ENCODE results near the gene ZKSCAN1.

The ZKSCAN1 gene

GRCh38 chr7:99994819-99995218 is 20.6 kb upstream of the ZKSCAN1 start:
- Histone ChIP-seq H3K27ac (ENCODE audit: low read depth, low read length) (no peak overlapping the region), H3K4me3 (ENCODE audit: low read length) (no peak overlapping the region), H3K27me3 (ENCODE audit: control insufficient read depth, low read length) (peaks cover 14% of the 10 kb centered on the region), H3K4me1 (ENCODE audit: control insufficient read depth, low read length) (peaks cover 12% of the 10 kb centered on the region), H3K9me2 (replicated peaks; ENCODE audit: control insufficient read depth, low read length) (no peaks in the 10 kb centered on the region), H3K36me3 (ENCODE audit: control insufficient read depth, low read length) (no peaks in the 10 kb centered on the region), H3K9me3 (ENCODE audit: control insufficient read depth, insufficient read depth, low read length) (no peaks in the 10 kb centered on the region), H3K79me2 (ENCODE audit: control insufficient read depth, low read length) (no peaks in the 10 kb centered on the region), H3F3A (ENCODE audit: control insufficient read depth, insufficient read depth) (0 out of 2 replicates have a peak, but pooled peaks cover 4% of the 10 kb centered on the region), H4K20me1 (ENCODE audit: control insufficient read depth, insufficient read depth, low read depth, low read length) (no peaks in the 10 kb centered on the region), H3K4me2 (ENCODE audit: low read length) (no peak overlapping the region)
- TF ChIP-seq CTCF (IDR thresholded peaks at IDR 0.05; ENCODE audit: low read depth, low read length, poor library complexity, severe bottlenecking), result no peak
- TF ChIP-seq EZH2phosphoT487 (IDR thresholded peaks at IDR 0.05; ENCODE audit: borderline replicate concordance, low read length), result no peak

- Histone ChIP-seq H4K20me1 (ENCODE audit: control insufficient read depth, insufficient read depth, low read depth, low read length) (no peaks in the 10 kb centered on the region), H3K36me3 (ENCODE audit: control insufficient read depth, low read length) (no peaks in the 10 kb centered on the region), H3K9me2 (replicated peaks; ENCODE audit: control insufficient read depth, low read length) (no peaks in the 10 kb centered on the region), H3K27me3 (ENCODE audit: control insufficient read depth, low read length) (peaks cover 12% of the 10 kb centered on the region), H3K4me1 (ENCODE audit: control insufficient read depth, low read length) (peaks cover 12% of the 10 kb centered on the region), H3F3A (ENCODE audit: control insufficient read depth, insufficient read depth) (0 out of 2 replicates have a peak, but pooled peaks cover 4% of the 10 kb centered on the region), H3K9me3 (ENCODE audit: control insufficient read depth, insufficient read depth, low read length) (no peaks in the 10 kb centered on the region), H3K4me2 (ENCODE audit: low read length) (peak overlapping the region; percentile 60), H3K4me3 (ENCODE audit: low read length) (peak overlapping the region; percentile 58), H3K79me2 (ENCODE audit: control insufficient read depth, low read length) (no peaks in the 10 kb centered on the region), H3K27ac (ENCODE audit: low read depth, low read length) (no peak overlapping the region)
- TF ChIP-seq EZH2phosphoT487 (IDR thresholded peaks at IDR 0.05; ENCODE audit: borderline replicate concordance, low read length), result no peak
- TF ChIP-seq CTCF (IDR thresholded peaks at IDR 0.05; ENCODE audit: low read depth, low read length, poor library complexity, severe bottlenecking), result no peak
Measured at GRCh38 chr7:99996755-99997544, 18.4 kb upstream of the ZKSCAN1 start.

GRCh38 chr7:99997545-99998137 is 17.8 kb upstream of the ZKSCAN1 start:
- no peaks in the 10 kb centered on the region for H3K36me3 ChIP-seq (ENCODE audit: control insufficient read depth, low read length)

More at GRCh38 chr7:99997545-99998137, 17.8 kb upstream of the ZKSCAN1 start:
- H4K20me1 ChIP-seq (ENCODE audit: control insufficient read depth, insufficient read depth, low read depth, low read length), result no peaks in the 10 kb centered on the region
- no peak overlapping the region for H3K27ac ChIP-seq (ENCODE audit: low read depth, low read length)
- H3K9me2 ChIP-seq (replicated peaks; ENCODE audit: control insufficient read depth, low read length), result no peaks in the 10 kb centered on the region
- H3K4me2 ChIP-seq (ENCODE audit: low read length), result peak overlapping the region; percentile 60
- no peaks in the 10 kb centered on the region for H3K79me2 ChIP-seq (ENCODE audit: control insufficient read depth, low read length)
- H3K4me1 ChIP-seq (ENCODE audit: control insufficient read depth, low read length), result peaks cover 12% of the 10 kb centered on the region
- peaks cover 12% of the 10 kb centered on the region for H3K27me3 ChIP-seq (ENCODE audit: control insufficient read depth, low read length)
- 0 out of 2 replicates have a peak, but pooled peaks cover 4% of the 10 kb centered on the region for H3F3A ChIP-seq (ENCODE audit: control insufficient read depth, insufficient read depth)
- no peaks in the 10 kb centered on the region for H3K9me3 ChIP-seq (ENCODE audit: control insufficient read depth, insufficient read depth, low read length)
- peak overlapping the region; percentile 58 for H3K4me3 ChIP-seq (ENCODE audit: low read length)
- TF ChIP-seq EZH2phosphoT487 (IDR thresholded peaks at IDR 0.05; ENCODE audit: borderline replicate concordance, low read length), result no peak
- peak; percentile 22 for TF ChIP-seq CTCF (IDR thresholded peaks at IDR 0.05; ENCODE audit: low read depth, low read length, poor library complexity, severe bottlenecking)
